ENCODE data around the gene USP20. TPM values are rescaled to one million over a fixed set of nuclear protein-coding genes. Genes with fewer than 3 reads are reported as not detected.

Gene USP20
- total RNA-seq, 1 donor from 2014 or later: 16.0 TPM

GRCh38 chr9:129868872-129869486, 33.7 kb downstream of the USP20 start:
- intact Hi-C loops (cut with DNase I): no loop called here
- DNase-seq (ENCODE audit: low spot score): no peak

GRCh38 chr9:129869585-129870501, 34.6 kb downstream of the USP20 start:
- intact Hi-C loops (cut with DNase I): no loop called here
- no peak for DNase-seq (ENCODE audit: low spot score)

GRCh38 chr9:129871046-129871445, 35.8 kb downstream of the USP20 start:
- intact Hi-C loops (cut with DNase I): no loop called here
- DNase-seq (ENCODE audit: low spot score): no peak

GRCh38 chr9:129873563-129874190, 38.4 kb downstream of the USP20 start:
- intact Hi-C loops (cut with DNase I): no loop called here
- no peak for DNase-seq (ENCODE audit: low spot score)

- no peak for DNase-seq (ENCODE audit: low spot score)
- intact Hi-C loops (cut with DNase I): no loop called here
Observed at GRCh38 chr9:129874261-129875101, 39.2 kb downstream of the USP20 start.

GRCh38 chr9:129875181-129875611, 39.9 kb downstream of the USP20 start:
- intact Hi-C loops (cut with DNase I): no loop called here

GRCh38 chr9:129875687-129876395, 40.6 kb downstream of the USP20 start:
- intact Hi-C loops (cut with DNase I): no loop called here

More at GRCh38 chr9:129875181-129875611, 39.9 kb downstream of the USP20 start:
- no peak for DNase-seq (ENCODE audit: low spot score)

GRCh38 chr9:129876815-129877214, 41.6 kb downstream of the USP20 start:
- no peak for DNase-seq (ENCODE audit: low spot score)
- intact Hi-C loops (cut with DNase I): no loop called here

More at GRCh38 chr9:129875687-129876395, 40.6 kb downstream of the USP20 start:
- DNase-seq (ENCODE audit: low spot score): no peak

- intact Hi-C loops (cut with DNase I): no loop called here
- DNase-seq (ENCODE audit: low spot score): no peak
Observed at GRCh38 chr9:129878291-129878690, 43.0 kb downstream of the USP20 start.

GRCh38 chr9:129879103-129879699, 43.9 kb downstream of the USP20 start:
- intact Hi-C loops (cut with DNase I): no loop called here
- no peak for DNase-seq (ENCODE audit: low spot score)

- no peak for DNase-seq (ENCODE audit: low spot score)
- intact Hi-C loops (cut with DNase I): no loop called here
Observed at GRCh38 chr9:129879991-129880653, 44.9 kb downstream of the USP20 start.

- DNase-seq (ENCODE audit: low spot score): no peak
- intact Hi-C loops (cut with DNase I): no loop called here
Observed at GRCh38 chr9:129880654-129881546, 45.6 kb downstream of the USP20 start.

- intact Hi-C loops (cut with DNase I): no loop called here
- DNase-seq (ENCODE audit: low spot score): no peak
Observed at GRCh38 chr9:129881547-129882324, 46.5 kb downstream of the USP20 start.

GRCh38 chr9:129884220-129885017, 49.2 kb downstream of the USP20 start:
- DNase-seq (ENCODE audit: low spot score): peak; percentile 95
- intact Hi-C loops (cut with DNase I): loop anchor here (2.0 to 5.0 kb wide), 4 partner anchors 78 to 353 kb away; partner anchors contain the start of gene FNBP1

- no peak for DNase-seq (ENCODE audit: low spot score)
- intact Hi-C loops (cut with DNase I): loop anchor here (2.0 to 5.0 kb wide), 4 partner anchors 77 to 352 kb away; partner anchors contain the start of gene FNBP1
Observed at GRCh38 chr9:129885018-129885669, 49.9 kb downstream of the USP20 start.
